Activated T-helper 9 cell treated with anti-CD3 and anti-CD28 coated beads, Interleukin-2, amount 50 U/mL, for 16 hours (primary cell): ENCODE measurements around the gene TBCD.
"Not testable (repeated sequence)": the region's sequence is repeated elsewhere in the genome, so short reads cannot be mapped to it uniquely, and the experiment has no call there.

ENCODE experiments used
- DNase-seq: peaks from one replicate; pipeline ENCODE4 v3.0.0-alpha.2; 2020; ENCODE audit warnings: low read depth

Gene TBCD

GRCh38 chr17:82957961-82958561, 206.2 kb downstream of the TBCD start:
- DNase-seq: no peak

- no peak for DNase-seq
Observed at GRCh38 chr17:82959242-82959930, 207.5 kb downstream of the TBCD start.

GRCh38 chr17:82959990-82960418, 208.1 kb downstream of the TBCD start:
- no peak for DNase-seq

GRCh38 chr17:82960419-82961271, 208.8 kb downstream of the TBCD start:
- DNase-seq: no peak

GRCh38 chr17:82961366-82962162, 209.7 kb downstream of the TBCD start:
- no peak for DNase-seq

- no peak for DNase-seq
Observed at GRCh38 chr17:82962163-82962720, 210.4 kb downstream of the TBCD start.

- DNase-seq: no peak
Observed at GRCh38 chr17:82963104-82963950, 211.5 kb downstream of the TBCD start.

- not testable (repeated sequence) for DNase-seq
Observed at GRCh38 chr17:82964451-82964850, 212.6 kb downstream of the TBCD start.

- no peak for DNase-seq
Observed at GRCh38 chr17:82964851-82965341, 213.0 kb downstream of the TBCD start.

GRCh38 chr17:82965371-82965770, 213.5 kb downstream of the TBCD start:
- no peak for DNase-seq

GRCh38 chr17:82966415-82966814, 214.6 kb downstream of the TBCD start:
- DNase-seq: no peak

- no peak for DNase-seq
Observed at GRCh38 chr17:82967268-82968032, 215.6 kb downstream of the TBCD start.

- not testable (repeated sequence) for DNase-seq
Observed at GRCh38 chr17:82968033-82968841, 216.4 kb downstream of the TBCD start.

- no peak for DNase-seq
Observed at GRCh38 chr17:82970067-82970466, 218.2 kb downstream of the TBCD start.

- no peak for DNase-seq
Observed at GRCh38 chr17:82970818-82971590, 219.1 kb downstream of the TBCD start.

- DNase-seq: no peak
Observed at GRCh38 chr17:82972836-82973372, 221.0 kb downstream of the TBCD start.

- no peak for DNase-seq
Observed at GRCh38 chr17:82973456-82974135, 221.7 kb downstream of the TBCD start.
